Coronary artery (tissue), 2 donors: ENCODE data around the gene HNRNPL.
"Not testable (repeated sequence)": the region's sequence is repeated elsewhere in the genome, so short reads cannot be mapped to it uniquely, and the experiment has no call there.

Source experiments
- DNase-seq: peaks from one replicate; pipeline ENCODE4 v3.0.0-alpha.2; 2017; ENCODE audit warnings: low spot score
- H3K27ac ChIP-seq, 2 donors: fragments of 200-600 bp; sonication (generic); one replicate each; pipeline ENCODE4 v1.5.1; 2016 to 2019
- H3K4me3 ChIP-seq: fragments of 200-600 bp; sonication (generic); 2 replicates; pipeline ENCODE4 v1.5.1; 2016; ENCODE audit warnings: mild to moderate bottlenecking, moderate library complexity
- CTCF ChIP-seq: fragments of 200-600 bp; sonication (generic); IDR thresholded peaks from one replicate; pipeline ENCODE4 v1.5.1; 2019; ENCODE audit warnings: antibody characterized with exemption

Gene HNRNPL

DNA sequence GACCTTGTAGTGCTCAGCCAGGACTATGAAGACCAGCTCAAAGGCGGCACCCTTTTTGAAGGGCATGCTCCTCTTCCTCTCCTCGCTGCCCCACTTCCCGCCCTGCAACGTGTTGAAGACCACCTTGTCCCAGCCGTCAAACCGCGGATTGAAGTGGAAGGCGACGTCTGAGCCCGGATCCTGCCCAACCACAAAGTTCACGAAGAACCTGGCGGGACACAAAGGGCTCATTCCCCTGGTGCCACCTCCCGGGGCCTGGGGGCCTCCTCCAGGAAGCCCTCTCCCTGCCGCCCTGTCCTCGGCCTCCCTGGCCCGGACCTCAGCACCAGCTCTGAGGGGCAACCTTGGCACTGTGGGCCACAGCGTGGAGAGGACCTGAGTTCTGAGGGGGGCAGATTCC is 41.0 kb downstream of the HNRNPL start:
- DNase-seq: no peak
- no peak for TF ChIP-seq CTCF
- Histone ChIP-seq H3K27ac (no peak overlapping the region), H3K4me3 (no peak overlapping the region)

DNA sequence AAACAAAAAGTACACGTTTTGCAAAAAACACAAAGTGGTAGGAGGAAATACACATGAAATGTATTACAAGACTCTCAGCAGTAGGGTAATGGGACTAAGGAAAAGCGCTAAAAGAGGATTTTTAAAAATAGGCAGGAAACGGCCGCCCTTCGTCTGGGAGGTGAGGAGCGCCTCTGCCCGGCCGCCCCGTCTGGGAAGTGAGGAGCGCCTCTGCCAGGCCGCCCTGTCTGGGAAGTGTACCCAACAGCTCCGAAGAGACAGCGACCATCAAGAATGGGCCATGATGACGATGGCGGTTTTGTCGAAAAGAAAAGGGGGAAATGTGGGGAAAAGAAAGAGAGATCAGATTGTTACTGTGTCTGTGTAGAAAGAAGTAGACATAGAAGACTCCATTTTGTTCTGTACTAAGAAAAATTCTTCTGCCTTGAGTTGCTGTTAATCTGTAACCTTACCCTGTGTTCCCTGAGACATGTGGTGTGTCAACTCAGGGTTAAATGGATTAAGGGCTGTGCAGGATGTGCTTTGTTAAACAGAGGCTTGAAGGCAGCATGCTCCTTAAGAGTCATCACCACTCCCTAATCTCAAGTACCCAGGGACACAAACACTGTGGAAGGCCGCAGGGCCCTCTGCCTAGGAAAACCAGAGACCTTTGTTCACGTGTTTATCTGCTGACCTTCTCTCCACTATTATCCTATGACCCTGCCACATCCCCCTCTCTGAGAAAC is 42.2 kb downstream of the HNRNPL start:
- DNase-seq, H3K4me3 ChIP-seq, H3K27ac ChIP-seq: not testable (repeated sequence)

DNA sequence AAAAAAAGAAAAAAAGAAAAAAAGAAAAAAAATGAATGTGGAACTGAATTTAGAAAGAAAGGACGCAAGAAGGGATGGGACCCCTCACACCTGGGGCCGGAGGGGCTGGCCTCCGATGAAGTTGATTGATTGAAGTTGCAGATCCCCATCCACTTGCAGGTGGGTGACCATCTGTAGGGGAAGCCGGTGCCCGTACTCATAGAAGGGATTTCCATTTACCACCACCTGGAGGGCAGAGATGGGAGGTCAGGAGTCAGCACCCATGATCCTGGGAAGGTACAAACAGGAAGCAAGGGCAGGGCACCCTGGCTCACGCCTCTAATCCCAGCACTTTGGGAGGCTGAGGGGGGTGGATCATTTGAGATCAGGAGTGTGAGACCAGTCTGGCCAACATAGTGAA is 43.4 kb downstream of the HNRNPL start:
- no peak for TF ChIP-seq CTCF
- no peak overlapping the region for H3K27ac ChIP-seq
- DNase-seq: no peak
- H3K4me3 ChIP-seq: no peak overlapping the region

- DNase-seq: no peak
- no peak overlapping the region for H3K27ac ChIP-seq
- H3K4me3 ChIP-seq: no peak overlapping the region
- no peak for TF ChIP-seq CTCF
Measured at GRCh38 chr19:38805180-38805579, 44.6 kb downstream of the HNRNPL start.

DNA sequence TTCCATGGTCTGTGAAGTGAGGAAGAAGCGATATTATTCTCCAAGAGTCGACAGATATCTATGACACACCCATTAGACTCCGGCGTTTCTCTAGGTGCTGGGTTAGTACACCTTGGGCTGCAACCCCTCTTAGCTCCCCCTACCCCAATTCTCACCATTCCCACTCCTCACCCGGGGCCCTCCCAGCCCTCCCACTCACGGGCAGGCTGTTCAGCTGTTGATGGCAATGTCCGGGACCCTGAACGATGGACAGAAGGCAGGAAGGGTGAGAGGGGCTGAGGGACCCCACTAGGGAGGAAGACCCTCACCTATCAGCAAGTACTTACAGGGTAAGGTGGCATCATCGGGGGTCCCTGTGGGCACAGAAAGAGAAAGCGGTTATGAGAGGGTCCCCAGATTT is 46.2 kb downstream of the HNRNPL start:
- no peak for TF ChIP-seq CTCF
- H3K4me3 ChIP-seq: no peak overlapping the region
- no peak overlapping the region for H3K27ac ChIP-seq
- no peak for DNase-seq

- DNase-seq: no peak
- H3K4me3 ChIP-seq: no peak overlapping the region
- no peak for TF ChIP-seq CTCF
- H3K27ac ChIP-seq: no peak overlapping the region
Measured at GRCh38 chr19:38801359-38802095, 48.3 kb downstream of the HNRNPL start.

- DNase-seq: no peak
- Histone ChIP-seq H3K4me3 (no peak overlapping the region), H3K27ac (no peak overlapping the region)
- no peak for TF ChIP-seq CTCF
Measured at GRCh38 chr19:38800577-38801347, 49.0 kb downstream of the HNRNPL start.
